ENCODE results near the gene NADK.

- TF ChIP-seq, protein P1, sequence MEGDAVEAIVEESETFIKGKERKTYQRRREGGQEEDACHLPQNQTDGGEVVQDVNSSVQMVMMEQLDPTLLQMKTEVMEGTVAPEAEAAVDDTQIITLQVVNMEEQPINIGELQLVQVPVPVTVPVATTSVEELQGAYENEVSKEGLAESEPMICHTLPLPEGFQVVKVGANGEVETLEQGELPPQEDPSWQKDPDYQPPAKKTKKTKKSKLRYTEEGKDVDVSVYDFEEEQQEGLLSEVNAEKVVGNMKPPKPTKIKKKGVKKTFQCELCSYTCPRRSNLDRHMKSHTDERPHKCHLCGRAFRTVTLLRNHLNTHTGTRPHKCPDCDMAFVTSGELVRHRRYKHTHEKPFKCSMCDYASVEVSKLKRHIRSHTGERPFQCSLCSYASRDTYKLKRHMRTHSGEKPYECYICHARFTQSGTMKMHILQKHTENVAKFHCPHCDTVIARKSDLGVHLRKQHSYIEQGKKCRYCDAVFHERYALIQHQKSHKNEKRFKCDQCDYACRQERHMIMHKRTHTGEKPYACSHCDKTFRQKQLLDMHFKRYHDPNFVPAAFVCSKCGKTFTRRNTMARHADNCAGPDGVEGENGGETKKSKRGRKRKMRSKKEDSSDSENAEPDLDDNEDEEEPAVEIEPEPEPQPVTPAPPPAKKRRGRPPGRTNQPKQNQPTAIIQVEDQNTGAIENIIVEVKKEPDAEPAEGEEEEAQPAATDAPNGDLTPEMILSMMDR (IDR thresholded peaks at IDR 0.05), result no peak
- TF ChIP-seq EZH2 (IDR thresholded peaks at IDR 0.05) (no peak), EZH2phosphoT487 (IDR thresholded peaks at IDR 0.05) (no peak)
Observed at GRCh38 chr1:1784933-1785332, 6.7 kb upstream of the NADK start.
